WTC11 (cell line): Measurements from ENCODE around the gene SNRPD2. TPM values are rescaled to one million over a fixed set of nuclear protein-coding genes. Genes with fewer than 3 reads are reported as not detected.

Source experiments
- ATAC-seq: fragments of 200-7000 bp; cut with Tn5 transposase; 2 replicates; pipeline ENCODE4 v1.10.0; 2021; ENCODE audit warnings: mild to moderate bottlenecking, moderate library complexity
- CTCF ChIA-PET: fragments of 300-600 bp; sonication (Branson Sonifier 250); formaldehyde crosslinking; loops from one replicate; lab custom pipeline; 2021; ENCODE audit warnings: antibody characterized with exemption; lab: Charles Lee
- POLR2A ChIA-PET: fragments of 350-600 bp; sonication (Branson Sonifier 250); formaldehyde crosslinking; loops from one replicate; lab custom pipeline; 2021; ENCODE audit warnings: antibody characterized with exemption; lab: Charles Lee
- DNase-seq: peaks from one replicate; pipeline ENCODE4 v3.0.0; 2021; ENCODE audit warnings: low spot score
- H3K27ac Mint-ChIP-seq: 2 replicates; pipeline ENCODE4 v1.8.0; 2021; ENCODE audit warnings: mixed read lengths
- H3K27me3 Mint-ChIP-seq: 2 replicates; pipeline ENCODE4 v1.8.0; 2021; ENCODE audit warnings: low read depth, mild to moderate bottlenecking, moderate library complexity, mixed read lengths
- H3K36me3 Mint-ChIP-seq: 2 replicates; pipeline ENCODE4 v1.8.0; 2021; ENCODE audit warnings: mixed read lengths
- H3K4me1 Mint-ChIP-seq: 2 replicates; pipeline ENCODE4 v1.8.0; 2022; ENCODE audit warnings: mixed read lengths
- H3K4me3 Mint-ChIP-seq: 2 replicates; pipeline ENCODE4 v1.8.0; 2021; ENCODE audit warnings: mild to moderate bottlenecking, moderate library complexity, mixed read lengths
- H3K9me3 Mint-ChIP-seq: 2 replicates; pipeline ENCODE4 v1.8.0; 2021; ENCODE audit warnings: mixed read lengths
- ATF1 ChIP-seq: sonication (generic); formaldehyde crosslinking; IDR thresholded peaks from 2 replicates; pipeline ENCODE4 v1.8.1; 2023; ENCODE audit warnings: mild to moderate bottlenecking, moderate library complexity, missing genetic modification reagents
- ETV6 ChIP-seq: sonication (generic); formaldehyde crosslinking; IDR thresholded peaks from 2 replicates; pipeline ENCODE4 v1.8.1; 2022; ENCODE audit warnings: mild to moderate bottlenecking, missing genetic modification reagents
- FOXJ3 ChIP-seq: sonication (generic); formaldehyde crosslinking; IDR thresholded peaks from 2 replicates; pipeline ENCODE4 v1.9.0; 2021; ENCODE audit warnings: missing genetic modification reagents, mild to moderate bottlenecking, borderline replicate concordance
- FOXK1 ChIP-seq: sonication (generic); formaldehyde crosslinking; IDR thresholded peaks from 2 replicates; pipeline ENCODE4 v1.8.0; 2022; ENCODE audit warnings: mild to moderate bottlenecking, moderate library complexity, missing genetic modification reagents
- GTF2I ChIP-seq: fragments of 250-450 bp; sonication (Bioruptor Pico); conservative IDR thresholded peaks from 2 replicates; pipeline ENCODE4 v1.4.0; 2021; ENCODE audit warnings: mild to moderate bottlenecking
- HMGA2 ChIP-seq: fragments of 250-450 bp; sonication (Bioruptor Pico); IDR thresholded peaks from 2 replicates; pipeline ENCODE4 v1.4.0; 2021; ENCODE audit warnings: mild to moderate bottlenecking, moderate library complexity
- IRF2 ChIP-seq: sonication (generic); formaldehyde crosslinking; IDR thresholded peaks from 2 replicates; pipeline ENCODE4 v1.8.0; 2022; ENCODE audit warnings: low read depth, missing genetic modification reagents, borderline replicate concordance
- MYBL2 ChIP-seq: sonication (generic); formaldehyde crosslinking; IDR thresholded peaks from 2 replicates; pipeline ENCODE4 v1.8.1; 2023; ENCODE audit warnings: mild to moderate bottlenecking, moderate library complexity, missing genetic modification reagents
- NFE2L1 ChIP-seq: sonication (generic); formaldehyde crosslinking; IDR thresholded peaks from 2 replicates; pipeline ENCODE4 v1.8.1; 2023; ENCODE audit warnings: missing genetic modification reagents
- SMAD3 ChIP-seq: sonication (generic); formaldehyde crosslinking; IDR thresholded peaks from 2 replicates; pipeline ENCODE4 v1.8.0; 2022; ENCODE audit warnings: missing genetic modification reagents, mild to moderate bottlenecking, borderline replicate concordance
- SMAD4 ChIP-seq: sonication (generic); formaldehyde crosslinking; IDR thresholded peaks from 2 replicates; pipeline ENCODE4 v1.8.0; 2022; ENCODE audit warnings: mild to moderate bottlenecking, missing genetic modification reagents
- SOX15 ChIP-seq: fragments of 250-450 bp; sonication (Bioruptor Pico); IDR thresholded peaks from 2 replicates; pipeline ENCODE4 v1.9.0; 2021; ENCODE audit warnings: mild to moderate bottlenecking
- SP1 ChIP-seq: sonication (generic); formaldehyde crosslinking; conservative IDR thresholded peaks from 2 replicates; pipeline ENCODE4 v1.8.1; 2022; ENCODE audit warnings: missing genetic modification reagents
- ZNF232 ChIP-seq: sonication (generic); formaldehyde crosslinking; IDR thresholded peaks from 2 replicates; pipeline ENCODE4 v1.8.0; 2022; ENCODE audit warnings: mild to moderate bottlenecking, missing genetic modification reagents
- total RNA-seq: library from RNA; stranded (reverse); gene quantifications from 3 replicates; pipeline ENCODE4 v1.2.3, GENCODE V29; 2021
- TF ChIP-seq, protein P1 (sequence below): sonication (generic); formaldehyde crosslinking; IDR thresholded peaks from 2 replicates; pipeline ENCODE4 v1.8.1; 2023; ENCODE audit warnings: mild to moderate bottlenecking, missing genetic modification reagents, moderate library complexity
- TF ChIP-seq, protein P2 (sequence below): sonication (generic); formaldehyde crosslinking; IDR thresholded peaks from 2 replicates; pipeline ENCODE4 v1.8.1; 2022; ENCODE audit warnings: low read depth, missing genetic modification reagents, borderline replicate concordance
- TF ChIP-seq, protein P3 (sequence below): sonication (generic); formaldehyde crosslinking; IDR thresholded peaks from 2 replicates; pipeline ENCODE4 v1.8.0; 2022; ENCODE audit warnings: mild to moderate bottlenecking, missing genetic modification reagents
- TF ChIP-seq, protein P4 (sequence below): fragments of 250-450 bp; sonication (Bioruptor Pico); IDR thresholded peaks from 2 replicates; pipeline ENCODE4 v1.9.0; 2021; ENCODE audit warnings: mild to moderate bottlenecking
- TF ChIP-seq, protein P5 (sequence below): sonication (generic); formaldehyde crosslinking; IDR thresholded peaks from 2 replicates; pipeline ENCODE4 v1.8.0; 2022; ENCODE audit warnings: mild to moderate bottlenecking, missing genetic modification reagents
- TF ChIP-seq, protein P6 (sequence below): sonication (generic); formaldehyde crosslinking; IDR thresholded peaks from 2 replicates; pipeline ENCODE4 v1.8.1; 2023; ENCODE audit warnings: mild to moderate bottlenecking, moderate library complexity, missing genetic modification reagents

The SNRPD2 gene
- total RNA-seq, 1 experiment from 2014 or later, result 739 TPM

DNA sequence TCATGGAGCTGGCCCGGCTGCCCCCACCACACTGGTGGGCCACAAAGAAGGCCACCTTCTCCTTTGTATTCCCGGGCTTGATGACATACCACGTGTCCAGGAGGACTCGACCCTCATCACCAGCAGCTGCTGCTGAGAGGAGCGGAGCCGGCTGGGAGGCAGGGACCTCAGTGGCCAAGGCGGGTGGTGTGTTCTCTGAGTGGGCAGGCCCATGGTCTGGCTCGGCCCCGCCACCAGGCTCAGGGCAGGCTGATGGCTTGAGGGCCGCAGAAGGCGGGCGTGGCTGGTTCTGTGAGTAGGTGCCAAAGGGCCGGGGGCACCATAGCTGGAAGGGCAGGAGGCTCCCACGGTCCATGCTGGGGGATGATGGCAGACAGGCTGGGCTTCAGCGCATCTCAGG, 21.4 kb upstream of the SNRPD2 start:
- POLR2A ChIA-PET, result interaction anchor here (1.0 kb wide), 1 partner anchor 56 kb away, joined by 5 read pairs; the partner anchor contains the start of gene SIX5
- H3K9me3 Mint-ChIP-seq, result no peaks in the 10 kb centered on the region

DNA sequence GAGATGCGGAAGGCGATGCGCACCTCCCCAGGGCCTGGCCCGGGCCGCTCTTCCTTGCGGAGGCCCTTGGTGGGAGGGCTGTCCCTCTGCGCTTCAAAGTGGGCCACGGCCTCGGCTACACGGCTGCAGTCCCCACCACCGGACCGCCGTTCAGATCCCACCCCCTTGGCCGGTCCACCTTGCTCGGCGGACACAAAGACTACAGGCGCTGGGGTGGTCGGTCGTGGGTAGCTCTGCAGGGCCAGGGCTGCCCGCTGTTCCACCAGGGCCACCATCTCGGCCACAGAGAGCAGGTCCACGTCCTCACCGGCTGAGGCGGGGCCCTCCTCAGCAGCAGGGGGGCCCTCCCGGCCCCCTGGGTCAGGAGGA, 20.9 kb upstream of the SNRPD2 start:
- H3K9me3 Mint-ChIP-seq, result no peaks in the 10 kb centered on the region
- POLR2A ChIA-PET, result interaction anchor here (1.0 kb wide), 1 partner anchor 57 kb away, joined by 5 read pairs; the partner anchor contains the start of gene SIX5
- H3K36me3 Mint-ChIP-seq, result no peaks in the 10 kb centered on the region; the same call in 1 of the 2 replicates
- no peaks in the 10 kb centered on the region; the same call in 1 of the 2 replicates for H3K27me3 Mint-ChIP-seq
- H3K4me1 Mint-ChIP-seq, result peaks cover 25% of the 10 kb centered on the region
- DNase-seq (no peak), ATAC-seq (no peak)
- H3K4me3 Mint-ChIP-seq, result no peak overlapping the region
- CTCF ChIA-PET, result interaction anchor here (0.9 to 1.4 kb wide), 2 partner anchors 20 to 104 kb away, joined by 4 read pairs; partner anchors contain the start of gene QPCTL
- H3K27ac Mint-ChIP-seq, result no peak overlapping the region
- TF ChIP-seq, protein P1, sequence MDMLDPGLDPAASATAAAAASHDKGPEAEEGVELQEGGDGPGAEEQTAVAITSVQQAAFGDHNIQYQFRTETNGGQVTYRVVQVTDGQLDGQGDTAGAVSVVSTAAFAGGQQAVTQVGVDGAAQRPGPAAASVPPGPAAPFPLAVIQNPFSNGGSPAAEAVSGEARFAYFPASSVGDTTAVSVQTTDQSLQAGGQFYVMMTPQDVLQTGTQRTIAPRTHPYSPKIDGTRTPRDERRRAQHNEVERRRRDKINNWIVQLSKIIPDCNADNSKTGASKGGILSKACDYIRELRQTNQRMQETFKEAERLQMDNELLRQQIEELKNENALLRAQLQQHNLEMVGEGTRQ, result no peak
- TF ChIP-seq GTF2I (no peak), IRF2 (CRISPR knock-in tag) (no peak), HMGA2 (no peak), NFE2L1 (CRISPR knock-in tag) (no peak), MYBL2 (no peak)
- TF ChIP-seq, protein P2, sequence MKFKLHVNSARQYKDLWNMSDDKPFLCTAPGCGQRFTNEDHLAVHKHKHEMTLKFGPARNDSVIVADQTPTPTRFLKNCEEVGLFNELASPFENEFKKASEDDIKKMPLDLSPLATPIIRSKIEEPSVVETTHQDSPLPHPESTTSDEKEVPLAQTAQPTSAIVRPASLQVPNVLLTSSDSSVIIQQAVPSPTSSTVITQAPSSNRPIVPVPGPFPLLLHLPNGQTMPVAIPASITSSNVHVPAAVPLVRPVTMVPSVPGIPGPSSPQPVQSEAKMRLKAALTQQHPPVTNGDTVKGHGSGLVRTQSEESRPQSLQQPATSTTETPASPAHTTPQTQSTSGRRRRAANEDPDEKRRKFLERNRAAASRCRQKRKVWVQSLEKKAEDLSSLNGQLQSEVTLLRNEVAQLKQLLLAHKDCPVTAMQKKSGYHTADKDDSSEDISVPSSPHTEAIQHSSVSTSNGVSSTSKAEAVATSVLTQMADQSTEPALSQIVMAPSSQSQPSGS (CRISPR knock-in tag), result no peak
- TF ChIP-seq, protein P3, sequence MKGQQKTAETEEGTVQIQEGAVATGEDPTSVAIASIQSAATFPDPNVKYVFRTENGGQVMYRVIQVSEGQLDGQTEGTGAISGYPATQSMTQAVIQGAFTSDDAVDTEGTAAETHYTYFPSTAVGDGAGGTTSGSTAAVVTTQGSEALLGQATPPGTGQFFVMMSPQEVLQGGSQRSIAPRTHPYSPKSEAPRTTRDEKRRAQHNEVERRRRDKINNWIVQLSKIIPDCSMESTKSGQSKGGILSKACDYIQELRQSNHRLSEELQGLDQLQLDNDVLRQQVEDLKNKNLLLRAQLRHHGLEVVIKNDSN, result no peak
- TF ChIP-seq, all 79 proteins: peak for 0

More for the DNA sequence above, 21.4 kb upstream of the SNRPD2 start:
- CTCF ChIA-PET, result interaction anchor here (0.9 to 1.4 kb wide), 3 partner anchors 20 to 104 kb away, joined by 4 to 7 read pairs (median 4); partner anchors contain the start of gene QPCTL
- peaks cover 28% of the 10 kb centered on the region for H3K4me1 Mint-ChIP-seq
- no peak for ATAC-seq
- TF ChIP-seq SMAD4 (CRISPR knock-in tag), result no peak
- TF ChIP-seq ATF1 (CRISPR knock-in tag), result no peak
- no peak for TF ChIP-seq ZNF232 (CRISPR knock-in tag)
- no peak for TF ChIP-seq SOX15
- TF ChIP-seq FOXJ3 (CRISPR knock-in tag), result no peak
- TF ChIP-seq, protein P4, sequence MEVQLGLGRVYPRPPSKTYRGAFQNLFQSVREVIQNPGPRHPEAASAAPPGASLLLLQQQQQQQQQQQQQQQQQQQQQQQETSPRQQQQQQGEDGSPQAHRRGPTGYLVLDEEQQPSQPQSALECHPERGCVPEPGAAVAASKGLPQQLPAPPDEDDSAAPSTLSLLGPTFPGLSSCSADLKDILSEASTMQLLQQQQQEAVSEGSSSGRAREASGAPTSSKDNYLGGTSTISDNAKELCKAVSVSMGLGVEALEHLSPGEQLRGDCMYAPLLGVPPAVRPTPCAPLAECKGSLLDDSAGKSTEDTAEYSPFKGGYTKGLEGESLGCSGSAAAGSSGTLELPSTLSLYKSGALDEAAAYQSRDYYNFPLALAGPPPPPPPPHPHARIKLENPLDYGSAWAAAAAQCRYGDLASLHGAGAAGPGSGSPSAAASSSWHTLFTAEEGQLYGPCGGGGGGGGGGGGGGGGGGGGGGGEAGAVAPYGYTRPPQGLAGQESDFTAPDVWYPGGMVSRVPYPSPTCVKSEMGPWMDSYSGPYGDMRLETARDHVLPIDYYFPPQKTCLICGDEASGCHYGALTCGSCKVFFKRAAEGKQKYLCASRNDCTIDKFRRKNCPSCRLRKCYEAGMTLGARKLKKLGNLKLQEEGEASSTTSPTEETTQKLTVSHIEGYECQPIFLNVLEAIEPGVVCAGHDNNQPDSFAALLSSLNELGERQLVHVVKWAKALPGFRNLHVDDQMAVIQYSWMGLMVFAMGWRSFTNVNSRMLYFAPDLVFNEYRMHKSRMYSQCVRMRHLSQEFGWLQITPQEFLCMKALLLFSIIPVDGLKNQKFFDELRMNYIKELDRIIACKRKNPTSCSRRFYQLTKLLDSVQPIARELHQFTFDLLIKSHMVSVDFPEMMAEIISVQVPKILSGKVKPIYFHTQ, result no peak
- TF ChIP-seq, protein P5, sequence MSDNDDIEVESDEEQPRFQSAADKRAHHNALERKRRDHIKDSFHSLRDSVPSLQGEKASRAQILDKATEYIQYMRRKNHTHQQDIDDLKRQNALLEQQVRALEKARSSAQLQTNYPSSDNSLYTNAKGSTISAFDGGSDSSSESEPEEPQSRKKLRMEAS (CRISPR knock-in tag), result no peak
- TF ChIP-seq SMAD3 (CRISPR knock-in tag), result no peak
- no peak for TF ChIP-seq FOXK1 (CRISPR knock-in tag)
- TF ChIP-seq, protein P6, sequence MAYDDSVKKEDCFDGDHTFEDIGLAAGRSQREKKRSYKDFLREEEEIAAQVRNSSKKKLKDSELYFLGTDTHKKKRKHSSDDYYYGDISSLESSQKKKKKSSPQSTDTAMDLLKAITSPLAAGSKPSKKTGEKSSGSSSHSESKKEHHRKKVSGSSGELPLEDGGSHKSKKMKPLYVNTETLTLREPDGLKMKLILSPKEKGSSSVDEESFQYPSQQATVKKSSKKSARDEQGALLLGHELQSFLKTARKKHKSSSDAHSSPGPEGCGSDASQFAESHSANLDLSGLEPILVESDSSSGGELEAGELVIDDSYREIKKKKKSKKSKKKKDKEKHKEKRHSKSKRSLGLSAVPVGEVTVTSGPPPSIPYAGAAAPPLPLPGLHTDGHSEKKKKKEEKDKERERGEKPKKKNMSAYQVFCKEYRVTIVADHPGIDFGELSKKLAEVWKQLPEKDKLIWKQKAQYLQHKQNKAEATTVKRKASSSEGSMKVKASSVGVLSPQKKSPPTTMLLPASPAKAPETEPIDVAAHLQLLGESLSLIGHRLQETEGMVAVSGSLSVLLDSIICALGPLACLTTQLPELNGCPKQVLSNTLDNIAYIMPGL (CRISPR knock-in tag), result no peak
- no peak for TF ChIP-seq ETV6
- TF ChIP-seq SP1 (CRISPR knock-in tag), result no peak
- TF ChIP-seq, all 79 proteins: peak for 0
- Mint-ChIP-seq H3K27me3 (no peaks in the 10 kb centered on the region; the same call in 1 of the 2 replicates), H3K36me3 (no peaks in the 10 kb centered on the region; the same call in 1 of the 2 replicates), H3K4me3 (no peak overlapping the region), H3K27ac (no peak overlapping the region)
- no peak for DNase-seq
